DMS114 treated with DMSO at 0.1 percent for 48 hours (cell line): ENCODE results near the gene TMEM132D.

ENCODE experiments used
- DNase-seq: peaks from one replicate; lab custom pipeline; 2025; ENCODE audit not compliant: unreplicated experiment; lab: John Stamatoyannopoulos, UW

Gene TMEM132D

GRCh38 chr12:129481921-129482320 lies 421.9 kb downstream of the TMEM132D start:
- DNase-seq: no peak

- no peak for DNase-seq
Measured at GRCh38 chr12:129470196-129470595, 433.6 kb downstream of the TMEM132D start.

- no peak for DNase-seq
Measured at GRCh38 chr12:129467726-129468125, 436.1 kb downstream of the TMEM132D start.

GRCh38 chr12:129467289-129467688 lies 436.5 kb downstream of the TMEM132D start:
- DNase-seq: no peak

- DNase-seq: no peak
Measured at GRCh38 chr12:129466499-129466898, 437.3 kb downstream of the TMEM132D start.

GRCh38 chr12:129459886-129460285 lies 443.9 kb downstream of the TMEM132D start:
- DNase-seq: no peak

- no peak for DNase-seq
Measured at GRCh38 chr12:129446696-129447095, 457.1 kb downstream of the TMEM132D start.

GRCh38 chr12:129440278-129440677 lies 463.5 kb downstream of the TMEM132D start:
- DNase-seq: no peak

GRCh38 chr12:129434790-129435189 lies 469.0 kb downstream of the TMEM132D start:
- no peak for DNase-seq

- DNase-seq: no peak
Measured at GRCh38 chr12:129428240-129428936, 475.4 kb downstream of the TMEM132D start.

GRCh38 chr12:129423041-129423580 lies 480.7 kb downstream of the TMEM132D start:
- DNase-seq: no peak

GRCh38 chr12:129413295-129413694 lies 490.5 kb downstream of the TMEM132D start:
- DNase-seq: no peak

- DNase-seq: no peak
Measured at GRCh38 chr12:129409281-129409680, 494.5 kb downstream of the TMEM132D start.

GRCh38 chr12:129404556-129404955 lies 499.3 kb downstream of the TMEM132D start:
- DNase-seq: no peak

- DNase-seq: no peak
Measured at GRCh38 chr12:129401572-129401971, 502.3 kb downstream of the TMEM132D start.

- no peak for DNase-seq
Measured at GRCh38 chr12:129394177-129394825, 509.5 kb downstream of the TMEM132D start.

GRCh38 chr12:129393357-129393937 lies 510.4 kb downstream of the TMEM132D start:
- DNase-seq: no peak

GRCh38 chr12:129385637-129385990 lies 518.2 kb downstream of the TMEM132D start:
- DNase-seq: no peak

- DNase-seq: no peak
Measured at GRCh38 chr12:129383956-129384355, 519.9 kb downstream of the TMEM132D start.

GRCh38 chr12:129381715-129382114 lies 522.1 kb downstream of the TMEM132D start:
- DNase-seq: no peak

GRCh38 chr12:129379076-129379804 lies 524.6 kb downstream of the TMEM132D start:
- no peak for DNase-seq
